K562 (cell line): ENCODE results near the gene HES5. TPM values are rescaled to one million over a fixed set of nuclear protein-coding genes. Genes with fewer than 3 reads are reported as not detected.

Experiments used
- CREB1 ChIP-seq, 2 experiments: sonication (generic) in 1 of 2; formaldehyde crosslinking in 1 of 2; IDR thresholded peaks; 2 replicates each; pipeline versions ENCODE4 v1.6.1 to v1.8.0; 2012 to 2022; ENCODE audit warnings: inconsistent platforms in 1 of 2, mild to moderate bottlenecking in 1 of 2, missing genetic modification reagents in 1 of 2, moderate library complexity in 1 of 2
- CTBP1 ChIP-seq: fragments of 450-650 bp; IDR thresholded peaks from 2 replicates; pipeline ENCODE4 v1.6.1; 2016; ENCODE audit warnings: borderline replicate concordance
- CXXC5 ChIP-seq: fragments of 250-450 bp; sonication (Bioruptor Pico); IDR thresholded peaks from 2 replicates; pipeline ENCODE4 v1.8.0; 2022; ENCODE audit warnings: inconsistent platforms, mild to moderate bottlenecking, moderate library complexity
- DLX4 ChIP-seq: fragments of 250-450 bp; sonication (Bioruptor Pico); IDR thresholded peaks from 2 replicates; pipeline ENCODE4 v1.6.1; 2021; ENCODE audit warnings: mild to moderate bottlenecking
- ELF4 ChIP-seq: fragments of 450-650 bp; formaldehyde crosslinking; IDR thresholded peaks from 2 replicates; pipeline ENCODE4 v1.4.0; 2022; ENCODE audit warnings: missing genetic modification characterization
- FOXP1 ChIP-seq: sonication (generic); formaldehyde crosslinking; IDR thresholded peaks from 2 replicates; pipeline ENCODE4 v1.8.0; 2022; ENCODE audit warnings: mild to moderate bottlenecking, missing genetic modification reagents
- GTF2A2 ChIP-seq: IDR thresholded peaks from 2 replicates; pipeline ENCODE4 v1.6.1; 2016; ENCODE audit warnings: mild to moderate bottlenecking, missing genetic modification characterization, missing compliant biosample characterization
- KLF10 ChIP-seq: fragments of 250-450 bp; sonication (Bioruptor Pico); IDR thresholded peaks from 2 replicates; pipeline ENCODE4 v1.6.1; 2021; ENCODE audit warnings: matching md5 sums
- LCOR ChIP-seq: sonication (generic); formaldehyde crosslinking; IDR thresholded peaks from 2 replicates; pipeline ENCODE4 v1.8.0; 2022; ENCODE audit warnings: mild to moderate bottlenecking, missing genetic modification reagents
- MEF2D ChIP-seq: conservative IDR thresholded peaks from 2 replicates; pipeline ENCODE4 v1.6.1; 2016; ENCODE audit warnings: low read depth, missing genetic modification characterization, missing compliant biosample characterization
- NFE2L1 ChIP-seq: fragments of 450-650 bp; IDR thresholded peaks from 2 replicates; pipeline ENCODE4 v1.6.1; 2016; ENCODE audit warnings: missing genetic modification characterization, low read depth, mild to moderate bottlenecking, missing compliant biosample characterization, moderate library complexity, borderline replicate concordance
- SREBF2 ChIP-seq: sonication (generic); formaldehyde crosslinking; IDR thresholded peaks from 2 replicates; pipeline ENCODE4 v1.4.0; 2020; ENCODE audit warnings: mild to moderate bottlenecking, missing genetic modification reagents
- TFAP4 ChIP-seq: sonication (generic); formaldehyde crosslinking; IDR thresholded peaks from 2 replicates; pipeline ENCODE4 v1.8.0; 2022; ENCODE audit warnings: missing genetic modification reagents, mild to moderate bottlenecking, moderate library complexity, borderline replicate concordance
- U2AF2 ChIP-seq: fragments of 200-400 bp; formaldehyde crosslinking; optimal IDR thresholded peaks from 2 replicates; pipeline ENCODE3; 2017; ENCODE audit warnings: low read depth, mild to moderate bottlenecking, low read length
- UBTF ChIP-seq, 2 experiments: IDR thresholded peaks; 2 replicates each; pipeline ENCODE4 v1.6.1; 2012; ENCODE audit warnings: improper control_type of control experiment in 2 of 2, low read depth in 2 of 2, low read length in 2 of 2, borderline replicate concordance in 1 of 2
- XRCC4 ChIP-seq: IDR thresholded peaks from one replicate; pipeline ENCODE4 v1.6.1; 2011; ENCODE audit not compliant: insufficient read depth, insufficient read length; ENCODE audit errors: extremely low read depth
- polyA plus RNA-seq, 8 experiments: library from polyadenylated mRNA; depleted of rRNA in 4 of 8; stranded (reverse) in 5 of 8; unstranded in 3 of 8; fragments of >200 nt; fragmentation: Nextera tagmentation in 2 of 8; fragmentation: Illumina TruSeq in 1 of 8; extraction: Ambion mirVana in 2 of 8; extraction: Trizol in 1 of 8; gene quantifications; 2 replicates each; pipeline versions ENCODE4 v1.2.1 to v1.2.3, GENCODE V29; 2011 to 2014; ENCODE audit warnings: inconsistent platforms in 1 of 8, missing spikeins in 1 of 8
- total RNA-seq, 7 experiments: library from RNA; depleted of rRNA in 6 of 7; stranded (reverse); fragments of >200 nt in 6 of 7; fragmentation: Illumina TruSeq in 2 of 7; extraction: Trizol in 2 of 7; gene quantifications; 2 replicates each; pipeline versions ENCODE4 v1.2.1 to v1.2.3, GENCODE V29; 2011 to 2021; ENCODE audit warnings: low replicate concordance in 1 of 7
- TF ChIP-seq, protein P1 (sequence below): fragments of 250-450 bp; sonication (Bioruptor Pico); IDR thresholded peaks from 2 replicates; pipeline ENCODE4 v1.9.0; 2021; ENCODE audit warnings: mild to moderate bottlenecking, inconsistent platforms
- TF ChIP-seq, protein P2 (sequence below), 2 experiments: fragments of 450-650 bp; conservative IDR thresholded peaks; 2 replicates each; pipeline ENCODE4 v1.6.1; 2017; ENCODE audit warnings: mild to moderate bottlenecking in 2 of 2, moderate library complexity in 2 of 2

HES5 gene
- total and polyA plus RNA-seq, 9 of the 15 experiments (the other 6 are each of a cell fraction or from before 2014, with no cell fraction given), result not detected

- TF ChIP-seq UBTF (IDR thresholded peaks at IDR 0.05; ENCODE audit: borderline replicate concordance in 1 of 2, low read depth in 2 of 2, low read length in 2 of 2) (no peak), MEF2D (tag) (0 out of 2 replicates have a peak, but pooled peaks have one; percentile 49), TFAP4 (peak; percentile 63; the same call in 1 of the 2 replicates), GTF2A2 (tag) (peak; percentile 72; the same call in 1 of the 2 replicates), KLF10 (CRISPR knock-in tag) (no peak), LCOR (CRISPR knock-in tag) (no peak), NFE2L1 (tag) (no peak), CTBP1 (peak; percentile 75), CXXC5 (CRISPR knock-in tag) (peak; percentile 80), SREBF2 (CRISPR knock-in tag) (no peak), CREB1 (IDR thresholded peaks at IDR 0.05) (no peak), CREB1 (CRISPR knock-in tag; IDR thresholded peaks at IDR 0.05) (peak; percentile 33; the same call in 1 of the 2 replicates), DLX4 (no peak), FOXP1 (CRISPR knock-in tag) (no peak), U2AF2 (no peak), XRCC4 (no peak), ELF4 (CRISPR knock-in tag) (no peak)
- TF ChIP-seq, protein P1, sequence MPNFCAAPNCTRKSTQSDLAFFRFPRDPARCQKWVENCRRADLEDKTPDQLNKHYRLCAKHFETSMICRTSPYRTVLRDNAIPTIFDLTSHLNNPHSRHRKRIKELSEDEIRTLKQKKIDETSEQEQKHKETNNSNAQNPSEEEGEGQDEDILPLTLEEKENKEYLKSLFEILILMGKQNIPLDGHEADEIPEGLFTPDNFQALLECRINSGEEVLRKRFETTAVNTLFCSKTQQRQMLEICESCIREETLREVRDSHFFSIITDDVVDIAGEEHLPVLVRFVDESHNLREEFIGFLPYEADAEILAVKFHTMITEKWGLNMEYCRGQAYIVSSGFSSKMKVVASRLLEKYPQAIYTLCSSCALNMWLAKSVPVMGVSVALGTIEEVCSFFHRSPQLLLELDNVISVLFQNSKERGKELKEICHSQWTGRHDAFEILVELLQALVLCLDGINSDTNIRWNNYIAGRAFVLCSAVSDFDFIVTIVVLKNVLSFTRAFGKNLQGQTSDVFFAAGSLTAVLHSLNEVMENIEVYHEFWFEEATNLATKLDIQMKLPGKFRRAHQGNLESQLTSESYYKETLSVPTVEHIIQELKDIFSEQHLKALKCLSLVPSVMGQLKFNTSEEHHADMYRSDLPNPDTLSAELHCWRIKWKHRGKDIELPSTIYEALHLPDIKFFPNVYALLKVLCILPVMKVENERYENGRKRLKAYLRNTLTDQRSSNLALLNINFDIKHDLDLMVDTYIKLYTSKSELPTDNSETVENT (CRISPR knock-in tag), result no peak
- TF ChIP-seq, protein P2, sequence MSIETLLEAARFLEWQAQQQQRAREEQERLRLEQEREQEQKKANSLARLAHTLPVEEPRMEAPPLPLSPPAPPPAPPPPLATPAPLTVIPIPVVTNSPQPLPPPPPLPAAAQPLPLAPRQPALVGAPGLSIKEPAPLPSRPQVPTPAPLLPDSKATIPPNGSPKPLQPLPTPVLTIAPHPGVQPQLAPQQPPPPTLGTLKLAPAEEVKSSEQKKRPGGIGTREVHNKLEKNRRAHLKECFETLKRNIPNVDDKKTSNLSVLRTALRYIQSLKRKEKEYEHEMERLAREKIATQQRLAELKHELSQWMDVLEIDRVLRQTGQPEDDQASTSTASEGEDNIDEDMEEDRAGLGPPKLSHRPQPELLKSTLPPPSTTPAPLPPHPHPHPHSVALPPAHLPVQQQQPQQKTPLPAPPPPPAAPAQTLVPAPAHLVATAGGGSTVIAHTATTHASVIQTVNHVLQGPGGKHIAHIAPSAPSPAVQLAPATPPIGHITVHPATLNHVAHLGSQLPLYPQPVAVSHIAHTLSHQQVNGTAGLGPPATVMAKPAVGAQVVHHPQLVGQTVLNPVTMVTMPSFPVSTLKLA (conservative IDR thresholded peaks at IDR 0.05), result peak; percentile 94 to 95
Measured at GRCh38 chr1:2541619-2542245, 11.7 kb upstream of the HES5 start (continued).
